Choroid plexus epithelial cell (primary cell): ENCODE data around the gene EIF1AD.
A peak's percentile ranks its signal among the peaks of the same experiment; 100 is the strongest.

Experiments used
- DNase-seq: peaks from one replicate; pipeline ENCODE4 v3.0.0-alpha.2; 2010; ENCODE audit warnings: low read depth
- H3K4me3 ChIP-seq: 2 replicates; pipeline ENCODE4 v1.5.1; 2011; ENCODE audit warnings: low read depth, mild to moderate bottlenecking, control low read depth, low read length, moderate library complexity
- CTCF ChIP-seq: conservative IDR thresholded peaks from 2 replicates; pipeline ENCODE4 v1.5.1; 2011; ENCODE audit warnings: low read depth, mild to moderate bottlenecking, control low read depth, inconsistent platforms, low read length, moderate library complexity

Gene EIF1AD

GRCh38 chr11:65962141-65962564 lies 39.8 kb downstream of the EIF1AD start:
- no peak for DNase-seq
- no peak for TF ChIP-seq CTCF

GRCh38 chr11:65961267-65962140 lies 40.5 kb downstream of the EIF1AD start, which contains the start of gene SART1:
TSS of gene SART1 (plus strand) at chr11:65961734. CDS start at chr11:65961781, 47 bp downstream.
- DNase-seq = peak; percentile 99
- peak within 1 kb of the TSS; percentile 86 for H3K4me3 ChIP-seq
- TF ChIP-seq CTCF = no peak

More at GRCh38 chr11:65962141-65962564, 39.8 kb downstream of the EIF1AD start:
- peak overlapping the region; percentile 86 for H3K4me3 ChIP-seq

GRCh38 chr11:65960824-65961266 lies 41.1 kb downstream of the EIF1AD start:
- DNase-seq = no peak
- TF ChIP-seq CTCF = no peak
- peak overlapping the region; percentile 86 for H3K4me3 ChIP-seq

GRCh38 chr11:65958774-65959420 lies 43.1 kb downstream of the EIF1AD start:
- no peak for DNase-seq
- H3K4me3 ChIP-seq = no peak overlapping the region
- no peak for TF ChIP-seq CTCF

DNA sequence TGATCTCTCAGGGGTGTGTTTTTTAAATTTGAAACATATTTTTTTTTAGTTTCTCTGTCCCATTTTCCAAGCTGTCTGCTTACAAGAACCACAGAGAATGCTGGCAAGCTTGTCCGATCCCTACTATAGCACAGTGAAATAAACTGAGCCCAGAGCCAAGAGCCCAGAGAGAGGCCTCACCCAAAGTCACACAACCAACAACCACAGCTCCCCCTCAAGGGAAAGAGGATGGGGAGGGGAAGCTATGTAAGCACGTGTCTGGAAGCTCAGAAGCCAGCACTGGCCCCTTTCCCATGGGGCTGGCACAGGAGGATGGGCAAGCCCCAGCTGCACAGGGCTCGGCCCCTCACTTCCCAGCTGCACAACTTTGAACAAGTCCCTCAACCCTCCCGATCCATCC lies 43.7 kb downstream of the EIF1AD start:
- TF ChIP-seq CTCF = no peak
- DNase-seq = no peak
- H3K4me3 ChIP-seq = no peak overlapping the region

DNA sequence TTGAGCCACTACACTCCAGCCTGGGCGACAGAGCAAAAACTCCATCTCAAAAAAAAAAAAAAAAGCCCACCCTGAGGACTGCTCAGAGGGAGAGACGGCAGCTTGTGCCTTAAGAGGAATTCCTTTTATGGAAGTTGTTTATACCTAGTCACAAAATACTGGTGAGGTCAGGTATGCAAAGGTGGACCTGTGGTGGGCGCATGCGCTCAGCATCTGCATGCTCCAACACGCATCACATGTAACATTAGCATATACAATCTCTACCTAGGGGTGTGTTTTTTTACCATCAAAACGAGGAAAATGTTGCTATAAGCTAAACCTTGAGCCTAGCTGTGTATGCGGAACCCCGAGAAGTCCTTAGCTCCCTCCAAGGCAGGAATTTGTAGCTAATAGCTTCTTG lies 47.2 kb downstream of the EIF1AD start:
- no peak for DNase-seq
- H3K4me3 ChIP-seq = no peak overlapping the region
- no peak for TF ChIP-seq CTCF
